Measurements from ENCODE around the gene GLTPD2.

The GLTPD2 gene

DNA sequence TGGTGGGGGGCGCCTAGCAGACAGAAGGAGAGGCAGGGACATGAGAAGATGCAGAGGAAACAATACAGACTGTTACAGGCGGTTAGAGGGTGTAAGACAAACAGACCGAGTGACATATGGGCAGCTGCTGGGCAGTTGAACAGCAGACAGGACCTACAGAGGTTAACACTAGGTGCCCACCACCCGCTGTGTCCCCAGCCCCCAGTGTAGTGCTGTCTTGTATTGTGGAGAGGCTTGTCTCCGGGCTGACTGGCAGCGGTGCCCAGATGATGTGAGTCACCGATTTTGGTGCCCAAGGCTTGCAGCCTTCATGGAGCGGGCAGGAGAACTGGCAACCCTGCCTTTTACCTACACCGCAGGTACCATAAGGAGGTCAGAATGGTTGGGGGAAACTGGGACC lies 46.6 kb upstream of the GLTPD2 start:
- no peaks in the 10 kb centered on the region for H3K9me3 ChIP-seq
- H3K4me3 ChIP-seq (ENCODE audit: low read depth, low read length) = no peak overlapping the region
- H3K27me3 ChIP-seq = peaks cover 39% of the 10 kb centered on the region
- H3K36me3 ChIP-seq = no peaks in the 10 kb centered on the region
- no peak for DNase-seq
- no peaks in the 10 kb centered on the region for H3K4me1 ChIP-seq
- TF ChIP-seq, protein P1, sequence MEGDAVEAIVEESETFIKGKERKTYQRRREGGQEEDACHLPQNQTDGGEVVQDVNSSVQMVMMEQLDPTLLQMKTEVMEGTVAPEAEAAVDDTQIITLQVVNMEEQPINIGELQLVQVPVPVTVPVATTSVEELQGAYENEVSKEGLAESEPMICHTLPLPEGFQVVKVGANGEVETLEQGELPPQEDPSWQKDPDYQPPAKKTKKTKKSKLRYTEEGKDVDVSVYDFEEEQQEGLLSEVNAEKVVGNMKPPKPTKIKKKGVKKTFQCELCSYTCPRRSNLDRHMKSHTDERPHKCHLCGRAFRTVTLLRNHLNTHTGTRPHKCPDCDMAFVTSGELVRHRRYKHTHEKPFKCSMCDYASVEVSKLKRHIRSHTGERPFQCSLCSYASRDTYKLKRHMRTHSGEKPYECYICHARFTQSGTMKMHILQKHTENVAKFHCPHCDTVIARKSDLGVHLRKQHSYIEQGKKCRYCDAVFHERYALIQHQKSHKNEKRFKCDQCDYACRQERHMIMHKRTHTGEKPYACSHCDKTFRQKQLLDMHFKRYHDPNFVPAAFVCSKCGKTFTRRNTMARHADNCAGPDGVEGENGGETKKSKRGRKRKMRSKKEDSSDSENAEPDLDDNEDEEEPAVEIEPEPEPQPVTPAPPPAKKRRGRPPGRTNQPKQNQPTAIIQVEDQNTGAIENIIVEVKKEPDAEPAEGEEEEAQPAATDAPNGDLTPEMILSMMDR (IDR thresholded peaks at IDR 0.05; ENCODE audit: low read depth, low read length) = no peak

DNA sequence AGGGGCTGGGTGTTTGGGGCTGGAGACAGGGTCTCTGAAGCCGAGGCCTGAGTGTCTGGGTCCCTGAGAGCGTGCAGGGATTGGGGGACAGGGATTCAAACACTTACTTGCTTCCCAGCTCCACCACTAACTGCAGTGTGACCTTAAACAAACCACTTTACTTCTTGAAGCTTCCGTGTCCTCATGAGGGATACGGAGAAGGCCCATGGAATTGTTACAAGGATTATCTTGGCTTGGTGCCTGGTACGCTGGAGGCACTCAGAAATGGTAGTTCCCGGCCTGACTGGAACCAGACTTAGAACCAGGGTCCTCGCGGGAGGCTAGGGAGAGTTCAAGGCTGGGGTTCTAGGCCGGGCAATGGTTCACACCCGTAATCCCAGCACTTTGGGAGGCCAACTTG lies 46.1 kb upstream of the GLTPD2 start:
- H3K27me3 ChIP-seq = peaks cover 40% of the 10 kb centered on the region
- TF ChIP-seq, protein P1 (IDR thresholded peaks at IDR 0.05; ENCODE audit: low read depth, low read length) = no peak
- no peak for DNase-seq
- no peaks in the 10 kb centered on the region for H3K9me3 ChIP-seq
- no peaks in the 10 kb centered on the region for H3K4me1 ChIP-seq
- no peak overlapping the region for H3K4me3 ChIP-seq (ENCODE audit: low read depth, low read length)
- H3K36me3 ChIP-seq = no peaks in the 10 kb centered on the region

DNA sequence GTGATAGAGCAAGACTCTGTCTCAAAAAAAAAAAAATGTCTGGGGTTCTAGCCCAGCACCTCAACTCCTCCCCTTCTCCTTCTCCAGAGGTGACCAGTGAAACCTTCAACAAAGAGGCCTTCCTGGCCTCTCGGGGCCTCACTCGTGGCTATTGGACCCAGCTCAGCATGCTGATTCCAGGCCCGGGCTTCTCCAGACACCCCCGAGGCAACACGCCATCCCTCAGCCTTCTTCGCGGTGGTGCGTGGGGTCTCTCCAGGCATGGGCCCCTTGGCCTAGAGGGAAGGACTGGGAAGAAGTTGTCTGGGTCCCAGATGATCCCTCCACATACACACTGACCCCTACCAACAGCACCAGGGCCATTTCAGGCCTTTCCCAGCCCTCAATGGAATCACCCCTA lies 45.5 kb upstream of the GLTPD2 start:
- H3K4me3 ChIP-seq (ENCODE audit: low read depth, low read length) = no peak overlapping the region
- no peaks in the 10 kb centered on the region for H3K4me1 ChIP-seq
- H3K36me3 ChIP-seq = no peaks in the 10 kb centered on the region
- TF ChIP-seq, protein P1 (IDR thresholded peaks at IDR 0.05; ENCODE audit: low read depth, low read length) = no peak
- no peaks in the 10 kb centered on the region for H3K9me3 ChIP-seq
- DNase-seq = no peak
- H3K27me3 ChIP-seq = peaks cover 40% of the 10 kb centered on the region

DNA sequence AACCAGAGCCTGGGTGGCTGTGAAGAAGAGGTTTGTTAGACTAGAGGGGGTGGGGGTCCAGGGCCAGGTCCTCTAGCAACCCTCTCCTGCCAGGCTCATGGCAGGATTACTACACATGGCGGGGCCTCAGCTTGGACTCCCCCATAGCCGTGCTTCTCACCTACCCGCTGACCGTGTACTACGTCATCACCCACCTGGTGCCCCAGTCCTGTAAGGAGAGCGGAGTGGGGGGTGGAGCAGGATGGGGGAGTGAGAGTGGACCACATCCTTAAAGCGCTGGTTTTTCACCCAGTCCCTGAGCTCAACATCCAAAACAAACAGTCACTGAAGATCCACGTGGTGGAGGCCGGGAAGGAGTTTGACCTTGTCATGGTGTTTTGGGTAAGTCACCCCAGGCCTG lies 44.9 kb upstream of the GLTPD2 start:
- no peak overlapping the region for H3K4me3 ChIP-seq (ENCODE audit: low read depth, low read length)
- TF ChIP-seq, protein P1 (IDR thresholded peaks at IDR 0.05; ENCODE audit: low read depth, low read length) = no peak
- H3K36me3 ChIP-seq = no peaks in the 10 kb centered on the region
- no peak for DNase-seq
- peaks cover 40% of the 10 kb centered on the region for H3K27me3 ChIP-seq
- no peaks in the 10 kb centered on the region for H3K4me1 ChIP-seq
- no peaks in the 10 kb centered on the region for H3K9me3 ChIP-seq

DNA sequence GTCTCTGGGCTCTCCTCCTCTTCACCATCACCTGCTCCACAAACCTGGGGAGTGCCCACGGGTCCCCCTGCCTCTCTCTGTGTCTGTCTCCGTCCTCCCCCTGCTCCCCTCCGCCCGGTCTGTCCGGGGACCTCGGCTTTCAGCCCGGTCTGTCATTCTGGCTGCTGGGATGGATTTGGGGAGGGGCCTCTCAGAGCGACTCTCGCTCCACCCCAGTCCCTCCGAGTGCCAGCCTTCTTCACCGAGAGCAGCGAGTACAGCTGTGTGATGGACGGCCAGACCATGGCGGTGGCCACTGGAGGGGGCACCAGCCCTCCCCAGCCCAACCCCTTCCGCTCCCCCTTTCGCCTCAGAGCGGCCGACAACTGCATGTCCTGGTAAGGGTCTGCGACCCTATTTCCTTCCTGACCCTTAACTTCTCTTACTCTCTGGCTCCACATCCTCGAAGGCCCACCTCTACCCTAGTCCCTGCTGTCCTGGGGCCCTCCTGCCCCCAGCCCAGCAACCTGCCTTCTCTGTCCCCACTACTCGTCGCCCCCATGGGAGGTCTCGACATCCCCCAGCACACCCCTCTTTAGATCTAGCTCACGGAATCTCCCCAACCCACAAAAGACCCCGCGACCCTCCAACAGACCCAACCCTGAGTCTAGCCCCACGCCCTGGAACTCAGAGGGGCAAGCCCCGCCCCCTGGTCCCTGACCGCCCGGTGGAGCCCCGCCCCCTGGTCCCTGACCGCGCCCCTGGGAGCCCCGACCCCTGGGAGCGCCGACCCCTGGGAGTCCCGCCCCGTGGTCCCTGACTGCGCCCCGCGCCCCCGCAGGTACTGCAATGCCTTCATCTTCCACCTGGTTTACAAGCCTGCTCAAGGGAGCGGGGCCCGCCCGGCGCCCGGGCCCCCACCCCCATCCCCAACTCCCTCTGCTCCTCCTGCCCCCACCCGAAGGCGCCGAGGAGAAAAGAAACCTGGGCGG lies 43.5 kb upstream of the GLTPD2 start:
- no peak for DNase-seq
- no peaks in the 10 kb centered on the region for H3K36me3 ChIP-seq
- TF ChIP-seq, protein P1 (IDR thresholded peaks at IDR 0.05; ENCODE audit: low read depth, low read length) = no peak
- no peaks in the 10 kb centered on the region for H3K9me3 ChIP-seq
- H3K4me1 ChIP-seq = no peaks in the 10 kb centered on the region
- H3K27me3 ChIP-seq = peaks cover 32% of the 10 kb centered on the region
- no peak overlapping the region for H3K4me3 ChIP-seq (ENCODE audit: low read depth, low read length)

DNA sequence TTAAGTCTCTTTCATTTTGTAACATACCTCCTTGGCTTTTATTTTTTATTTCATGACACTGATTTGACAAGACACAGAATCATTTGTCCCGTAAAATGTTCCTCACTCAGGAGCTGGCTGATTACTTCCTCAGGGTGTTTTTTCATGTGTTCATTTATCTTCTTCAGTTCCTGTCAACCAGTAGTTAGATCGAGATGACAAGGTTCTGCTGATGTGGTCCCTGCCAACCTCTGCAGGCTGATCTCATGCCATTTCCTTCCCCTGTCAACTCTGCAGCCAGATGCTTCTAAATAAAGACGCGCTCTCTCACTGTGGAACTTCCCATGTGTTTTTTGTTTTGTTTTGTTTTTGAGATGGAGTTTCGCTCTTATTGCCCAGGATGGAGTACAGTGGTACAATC lies 40.9 kb upstream of the GLTPD2 start:
- H3K4me1 ChIP-seq = no peaks in the 10 kb centered on the region
- no peak for DNase-seq
- TF ChIP-seq, protein P1 (IDR thresholded peaks at IDR 0.05; ENCODE audit: low read depth, low read length) = no peak
- no peak overlapping the region for H3K4me3 ChIP-seq (ENCODE audit: low read depth, low read length)
- H3K9me3 ChIP-seq = no peaks in the 10 kb centered on the region
- H3K27me3 ChIP-seq = peaks cover 32% of the 10 kb centered on the region
- H3K36me3 ChIP-seq = no peaks in the 10 kb centered on the region

Measured in BE2C (cell line).